NT2/D1 (cell line): Measurements from ENCODE around the gene TRIM73.
"Not testable (repeated sequence)": the region's sequence is repeated elsewhere in the genome, so short reads cannot be mapped to it uniquely, and the experiment has no call there.

Experiments used
- DNase-seq: peaks from one replicate; pipeline ENCODE4 v3.0.0-alpha.2; 2011; ENCODE audit warnings: low read depth, low spot score
- H3K27me3 ChIP-seq: 2 replicates; pipeline ENCODE4 v1.6.0; 2011; ENCODE audit warnings: mild to moderate bottlenecking; ENCODE audit not compliant: insufficient read length, insufficient read depth
- H3K36me3 ChIP-seq: 2 replicates; pipeline ENCODE4 v1.6.1; 2011; ENCODE audit warnings: mild to moderate bottlenecking, low read length, mixed read lengths; ENCODE audit not compliant: insufficient read depth, insufficient read length
- H3K4me1 ChIP-seq: 2 replicates; pipeline ENCODE4 v1.5.1; 2011; ENCODE audit not compliant: insufficient read depth, insufficient read length
- H3K4me3 ChIP-seq: 2 replicates; pipeline ENCODE4 v1.5.1; 2011; ENCODE audit warnings: low read depth; ENCODE audit not compliant: insufficient read length
- H3K9ac ChIP-seq: 2 replicates; pipeline ENCODE4 v1.6.0; 2011; ENCODE audit warnings: low read depth; ENCODE audit not compliant: insufficient read length
- H3K9me3 ChIP-seq: 2 replicates; pipeline ENCODE4 v1.5.1; 2011; ENCODE audit warnings: mild to moderate bottlenecking, low read length; ENCODE audit not compliant: insufficient read depth

TRIM73 gene

GRCh38 chr7:75395329-75395728 lies at the start of gene TRIM73:
Gene TRIM73, plus strand, starts transcription at chr7:75395629. Its CDS starts 3,305 bp downstream, at chr7:75398934.
- not testable (repeated sequence) for H3K27me3 ChIP-seq, H3K9ac ChIP-seq, H3K36me3 ChIP-seq, H3K4me1 ChIP-seq, H3K9me3 ChIP-seq, DNase-seq, H3K4me3 ChIP-seq

GRCh38 chr7:75358671-75359541 lies 36.5 kb upstream of the TRIM73 start:
- H3K9ac ChIP-seq, H3K27me3 ChIP-seq, H3K36me3 ChIP-seq, H3K4me1 ChIP-seq, H3K9me3 ChIP-seq, DNase-seq: not testable (repeated sequence)
- H3K4me3 ChIP-seq = peak overlapping the region; percentile 18

- not testable (repeated sequence) for H3K4me1 ChIP-seq, H3K9me3 ChIP-seq, H3K4me3 ChIP-seq, H3K36me3 ChIP-seq, H3K9ac ChIP-seq, DNase-seq, H3K27me3 ChIP-seq
Observed at GRCh38 chr7:75359542-75359848, 35.9 kb upstream of the TRIM73 start.

- not testable (repeated sequence) for H3K36me3 ChIP-seq, H3K4me3 ChIP-seq, H3K27me3 ChIP-seq, H3K9ac ChIP-seq, H3K9me3 ChIP-seq, DNase-seq, H3K4me1 ChIP-seq
Observed at GRCh38 chr7:75364079-75364478, 31.4 kb upstream of the TRIM73 start.

DNA sequence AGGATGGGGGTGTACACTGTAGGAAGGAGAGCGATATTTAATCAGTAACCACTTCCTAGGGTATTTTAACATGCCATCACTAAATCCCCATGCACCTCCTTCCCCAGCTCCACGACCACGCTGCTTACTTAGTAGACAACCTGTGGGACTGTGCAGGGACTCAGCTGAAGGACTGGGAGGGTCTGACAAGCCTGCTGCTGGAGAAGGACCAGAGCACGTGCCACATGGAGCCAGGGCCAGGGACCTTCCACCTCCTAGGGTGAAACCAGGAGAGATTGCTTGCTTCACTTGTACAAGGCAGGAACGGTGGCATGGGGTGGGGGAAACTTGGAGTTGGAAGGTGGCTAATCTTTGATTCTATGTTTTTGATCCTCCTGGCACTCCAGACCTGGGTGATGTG lies 28.8 kb upstream of the TRIM73 start:
- not testable (repeated sequence) for H3K4me3 ChIP-seq, H3K27me3 ChIP-seq, DNase-seq, H3K4me1 ChIP-seq, H3K36me3 ChIP-seq, H3K9ac ChIP-seq, H3K9me3 ChIP-seq

DNA sequence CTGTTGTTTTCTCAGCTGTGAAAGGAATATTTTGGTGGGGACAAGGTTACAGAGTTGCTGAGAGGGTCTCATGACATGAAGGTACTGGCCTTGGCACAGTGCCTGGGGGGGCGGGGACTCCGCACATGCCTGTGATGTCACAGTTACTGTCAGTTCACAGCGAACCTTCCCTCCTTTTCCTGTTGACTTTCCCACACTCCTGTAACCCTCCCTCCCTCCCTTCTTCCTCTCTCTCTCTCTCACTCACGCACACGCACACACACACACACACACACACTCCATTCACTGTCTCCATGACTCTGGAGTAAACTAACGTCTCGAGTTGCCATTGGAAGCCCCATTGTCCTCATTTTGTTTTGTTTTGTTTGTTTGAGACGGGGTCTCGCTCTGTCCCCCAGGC lies 28.1 kb upstream of the TRIM73 start:
- not testable (repeated sequence) for DNase-seq

GRCh38 chr7:75374144-75374518 lies 21.3 kb upstream of the TRIM73 start:
- H3K27me3 ChIP-seq, H3K4me3 ChIP-seq, H3K9me3 ChIP-seq, DNase-seq, H3K36me3 ChIP-seq, H3K9ac ChIP-seq, H3K4me1 ChIP-seq: not testable (repeated sequence)

More for the DNA sequence above, 28.1 kb upstream of the TRIM73 start:
- not testable (repeated sequence) for H3K27me3 ChIP-seq, H3K36me3 ChIP-seq, H3K9ac ChIP-seq, H3K9me3 ChIP-seq, H3K4me3 ChIP-seq, H3K4me1 ChIP-seq

DNA sequence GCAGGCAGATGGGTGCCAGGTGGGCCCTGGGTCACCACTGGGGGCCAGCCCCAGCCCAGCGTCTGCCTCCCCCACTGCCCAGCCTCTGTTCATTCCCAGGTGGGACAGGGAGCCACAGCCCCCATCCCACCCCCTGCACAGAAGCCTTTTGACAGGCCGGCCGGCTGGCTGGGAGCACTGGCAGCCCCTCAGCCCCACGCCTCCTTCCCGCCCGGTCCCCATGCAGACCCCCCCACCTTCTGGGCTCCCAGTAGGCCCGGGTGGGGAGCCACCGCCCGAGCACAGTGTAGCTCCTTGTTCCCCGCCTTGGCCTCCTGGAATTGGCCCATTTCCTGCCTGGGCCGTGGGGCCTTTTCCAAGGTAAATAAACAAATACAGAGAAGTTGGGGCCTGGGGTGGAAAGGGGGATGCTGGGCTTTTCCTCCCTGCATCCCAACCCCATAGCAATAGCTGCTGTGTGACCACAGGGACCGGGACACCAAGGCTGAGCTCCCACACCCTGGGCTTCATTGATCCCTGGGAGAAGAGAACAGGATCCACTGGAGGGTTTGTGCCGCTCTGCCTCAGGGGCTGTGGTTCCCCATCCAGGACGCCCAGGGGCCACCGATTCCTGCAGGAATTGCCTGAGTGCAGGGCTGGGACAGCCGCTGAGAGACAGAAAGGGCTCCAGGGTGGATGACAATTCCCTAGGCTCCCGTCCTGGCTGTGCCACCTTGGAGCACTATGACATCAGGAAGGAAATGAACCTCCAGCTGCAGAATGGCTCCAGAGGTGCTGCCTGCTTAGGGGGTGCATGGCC lies 20.7 kb upstream of the TRIM73 start:
- H3K36me3 ChIP-seq, H3K9me3 ChIP-seq, H3K4me3 ChIP-seq, H3K27me3 ChIP-seq, H3K9ac ChIP-seq, H3K4me1 ChIP-seq, DNase-seq: not testable (repeated sequence)

- H3K27me3 ChIP-seq, H3K9me3 ChIP-seq, H3K36me3 ChIP-seq, H3K4me3 ChIP-seq, H3K4me1 ChIP-seq, H3K9ac ChIP-seq, DNase-seq: not testable (repeated sequence)
Observed at GRCh38 chr7:75393194-75393593, 2.2 kb upstream of the TRIM73 start.

DNA sequence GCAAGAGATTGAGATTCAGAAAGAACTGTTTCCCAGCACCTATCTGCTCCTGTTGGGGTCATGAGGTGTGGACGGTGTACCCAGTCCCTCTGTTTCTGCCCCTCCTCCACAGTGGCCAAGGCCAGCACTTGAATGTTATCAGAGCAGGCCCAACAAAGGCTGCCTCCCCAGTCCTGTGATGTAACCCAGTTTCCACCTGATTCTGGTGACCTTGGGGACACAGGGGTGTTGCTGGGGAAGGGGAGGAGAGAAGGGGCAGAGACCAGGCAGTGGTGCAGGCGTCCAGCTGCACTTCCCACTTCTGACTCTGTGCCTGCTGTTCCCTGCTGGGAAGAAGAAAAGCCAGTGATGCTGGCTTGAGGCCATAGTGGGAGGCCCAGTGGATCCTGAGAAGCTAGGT lies 2.4 kb downstream of the TRIM73 start:
- H3K9me3 ChIP-seq, H3K9ac ChIP-seq, DNase-seq: not testable (repeated sequence)

GRCh38 chr7:75398771-75399700 lies 3.6 kb downstream of the TRIM73 start:
- not testable (repeated sequence) for H3K9ac ChIP-seq, H3K9me3 ChIP-seq, DNase-seq, H3K36me3 ChIP-seq, H3K4me3 ChIP-seq, H3K4me1 ChIP-seq, H3K27me3 ChIP-seq

More for the DNA sequence above, 2.4 kb downstream of the TRIM73 start:
- not testable (repeated sequence) for H3K4me1 ChIP-seq, H3K4me3 ChIP-seq, H3K27me3 ChIP-seq, H3K36me3 ChIP-seq
